MG63 (cell line): ENCODE measurements around the gene NFATC2IP. TPM values are rescaled to one million over a fixed set of nuclear protein-coding genes. Genes with fewer than 3 reads are reported as not detected.
A peak's percentile ranks its signal among the peaks of the same experiment; 100 is the strongest.
"Not testable (repeated sequence)": the region's sequence is repeated elsewhere in the genome, so short reads cannot be mapped to it uniquely, and the experiment has no call there.

ENCODE experiments used
- DNase-seq: peaks from one replicate; pipeline ENCODE4 v3.0.0-alpha.2; 2020
- H3K27me3 ChIP-seq: fragments of 250-450 bp; sonication (Bioruptor Pico); 2 replicates; pipeline ENCODE4 v1.5.1; 2020; ENCODE audit warnings: mild to moderate bottlenecking, moderate library complexity
- H3K36me3 ChIP-seq: fragments of 250-450 bp; sonication (Bioruptor Pico); 2 replicates; pipeline ENCODE4 v1.5.1; 2020; ENCODE audit warnings: mild to moderate bottlenecking, moderate library complexity
- H3K4me3 ChIP-seq: fragments of 250-450 bp; sonication (Bioruptor Pico); 2 replicates; pipeline ENCODE4 v1.5.1; 2020; ENCODE audit warnings: mild to moderate bottlenecking, moderate library complexity
- H3K9me3 ChIP-seq: fragments of 250-450 bp; sonication (Bioruptor Pico); 2 replicates; pipeline ENCODE4 v1.5.1; 2020; ENCODE audit warnings: mild to moderate bottlenecking, moderate library complexity
- total RNA-seq: library from RNA; depleted of rRNA; stranded (reverse); fragments of >200 nt; shearing (Covaris generic); gene quantifications from 2 replicates; pipeline ENCODE4 v1.2.3, GENCODE V29; 2014; ENCODE audit warnings: low replicate concordance; rRNA removed

The NFATC2IP gene
- total RNA-seq, 1 experiment from 2014 or later, result 21.3 TPM

DNA sequence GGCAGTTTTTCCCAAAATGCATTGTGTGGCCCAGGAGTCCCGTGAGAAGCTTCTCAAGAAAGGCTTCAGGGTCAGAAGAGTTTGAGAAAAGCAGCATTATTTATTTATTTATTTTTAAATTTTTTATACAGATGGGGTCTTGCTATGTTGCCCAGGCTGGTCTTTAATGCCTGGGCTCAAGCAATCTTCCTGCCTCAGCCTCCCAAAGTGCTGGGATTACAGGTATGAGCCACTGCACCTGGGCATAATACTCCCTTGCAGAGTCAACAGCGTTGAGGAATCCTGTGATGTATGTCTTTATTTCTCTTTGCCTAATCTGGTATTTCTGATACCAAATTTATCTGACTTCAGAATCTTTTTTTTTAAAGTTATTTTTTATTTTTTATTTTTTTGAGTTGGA, 49.3 kb downstream of the NFATC2IP start:
- H3K9me3 ChIP-seq, result no peaks in the 10 kb centered on the region
- H3K27me3 ChIP-seq, result no peaks in the 10 kb centered on the region; the same call in 1 of the 2 replicates
- H3K4me3 ChIP-seq, result no peak overlapping the region
- no peak for DNase-seq
- H3K36me3 ChIP-seq, result no peaks in the 10 kb centered on the region

DNA sequence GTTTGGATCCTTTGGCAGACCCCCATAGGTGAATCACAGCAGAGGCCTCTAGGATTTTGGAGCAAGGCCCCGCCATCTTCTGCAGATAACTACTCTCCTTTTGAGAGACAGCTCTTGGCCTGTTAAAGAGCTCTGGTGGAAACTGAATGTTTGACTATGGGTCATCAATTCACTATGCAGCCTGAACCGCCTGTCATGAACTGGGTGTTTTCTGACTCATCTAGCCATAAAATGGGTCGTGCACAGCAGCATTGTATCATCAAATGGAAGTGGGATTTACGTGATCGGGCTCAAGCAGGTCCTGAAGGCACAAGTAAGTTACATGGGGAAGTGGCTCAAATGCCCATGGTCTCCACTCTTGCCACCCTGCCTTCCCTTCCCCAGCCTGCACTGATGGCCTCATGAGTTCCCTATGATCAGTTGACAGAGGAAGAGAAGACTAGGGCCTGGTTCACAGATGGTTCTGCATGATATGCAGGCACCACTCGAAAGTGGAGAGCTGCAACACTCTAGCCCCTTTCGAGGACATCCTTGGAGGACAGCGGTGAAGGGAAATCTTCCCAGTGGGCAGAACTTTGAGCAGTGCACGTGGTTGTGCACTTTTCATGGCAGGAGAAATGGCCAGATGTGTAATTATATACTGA, 53.9 kb downstream of the NFATC2IP start:
- H3K36me3 ChIP-seq, H3K4me3 ChIP-seq, DNase-seq, H3K27me3 ChIP-seq, H3K9me3 ChIP-seq: not testable (repeated sequence)

DNA sequence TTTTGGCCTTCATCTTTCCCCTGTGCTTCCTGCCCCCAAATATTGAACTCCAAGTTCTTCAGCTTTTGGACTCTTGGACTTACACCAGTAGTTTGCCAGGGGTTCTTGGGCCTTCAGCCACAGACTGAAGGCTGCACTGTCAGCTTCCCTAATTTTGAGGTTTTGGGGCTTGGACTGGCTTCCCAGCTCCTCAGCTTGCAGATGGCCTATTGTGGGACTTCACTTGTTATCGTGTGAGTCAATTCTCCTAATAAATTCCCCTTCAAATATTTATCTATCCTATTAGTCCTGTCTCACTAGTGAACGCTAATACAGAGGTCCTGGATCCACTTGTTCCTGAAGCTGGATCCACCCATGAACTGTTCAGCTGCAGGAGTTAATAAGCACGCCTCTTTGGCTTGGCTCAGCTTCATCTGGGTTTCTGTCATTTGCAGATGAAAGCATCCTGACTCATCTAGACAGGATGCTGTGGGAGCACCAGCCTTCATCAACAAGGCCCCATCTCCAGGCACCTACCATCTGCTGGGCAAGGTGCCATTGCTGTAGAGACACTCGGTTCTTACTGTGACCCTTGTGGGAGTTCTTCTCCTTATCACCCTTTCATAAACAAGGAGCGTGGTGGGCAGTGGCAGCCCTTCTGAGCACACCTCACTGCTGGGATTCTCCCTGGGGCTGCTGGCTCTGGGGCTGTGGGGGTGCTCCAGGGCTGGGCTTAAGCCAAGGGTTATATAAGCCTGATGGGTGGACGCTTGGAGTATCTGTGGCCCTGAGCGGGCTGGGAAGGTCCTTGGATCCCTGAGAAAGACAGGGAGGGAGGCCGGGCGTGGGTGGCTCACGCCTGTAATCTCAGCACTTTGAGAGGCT, 57.2 kb downstream of the NFATC2IP start:
- Histone ChIP-seq H3K9me3 (no peaks in the 10 kb centered on the region), H3K4me3 (no peak overlapping the region), H3K27me3 (no peaks in the 10 kb centered on the region), H3K36me3 (no peaks in the 10 kb centered on the region)
- DNase-seq, result peak; percentile 79

DNA sequence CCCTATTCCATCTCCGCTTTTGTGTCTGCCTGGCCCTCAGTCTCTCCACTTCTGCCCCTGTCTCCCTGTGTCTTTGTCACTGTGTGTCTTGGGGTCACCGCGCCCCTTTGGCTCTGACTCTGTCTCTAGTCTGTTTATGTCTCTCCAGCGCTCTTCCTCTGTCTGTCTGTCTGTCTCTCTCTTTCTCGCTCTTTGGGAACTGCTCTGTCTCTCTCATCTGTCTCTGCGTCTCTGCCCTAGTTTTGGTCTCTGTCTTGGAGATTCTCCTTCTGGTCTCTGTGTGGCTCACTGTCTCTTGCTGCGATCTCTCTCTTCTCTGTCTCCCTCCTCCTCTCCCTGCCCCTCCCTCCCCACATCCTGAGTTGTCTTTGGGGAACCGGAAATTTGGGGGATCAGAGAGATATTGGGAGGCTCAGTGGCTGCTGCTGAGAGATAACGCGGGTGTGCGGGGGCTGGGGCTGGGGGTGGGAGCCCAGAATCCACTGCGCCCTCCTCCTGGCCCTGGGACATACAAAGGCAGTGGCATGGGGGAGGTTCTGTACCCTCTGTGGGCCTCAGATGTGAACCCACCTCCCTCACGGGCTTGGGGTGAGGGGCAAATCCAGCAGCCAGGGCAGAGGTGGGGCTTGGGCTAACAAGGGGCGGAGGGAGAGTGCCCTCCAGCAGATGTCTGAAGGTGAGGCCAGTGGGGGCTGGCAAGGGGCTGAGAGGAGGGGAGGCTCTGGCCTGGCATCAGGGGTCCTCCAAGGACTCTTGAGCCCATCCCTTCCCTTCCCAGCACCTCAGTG, 58.5 kb downstream of the NFATC2IP start:
- H3K9me3 ChIP-seq, result no peaks in the 10 kb centered on the region
- H3K4me3 ChIP-seq, result no peak overlapping the region
- H3K27me3 ChIP-seq, result no peaks in the 10 kb centered on the region
- DNase-seq, result no peak
- H3K36me3 ChIP-seq, result no peaks in the 10 kb centered on the region

DNA sequence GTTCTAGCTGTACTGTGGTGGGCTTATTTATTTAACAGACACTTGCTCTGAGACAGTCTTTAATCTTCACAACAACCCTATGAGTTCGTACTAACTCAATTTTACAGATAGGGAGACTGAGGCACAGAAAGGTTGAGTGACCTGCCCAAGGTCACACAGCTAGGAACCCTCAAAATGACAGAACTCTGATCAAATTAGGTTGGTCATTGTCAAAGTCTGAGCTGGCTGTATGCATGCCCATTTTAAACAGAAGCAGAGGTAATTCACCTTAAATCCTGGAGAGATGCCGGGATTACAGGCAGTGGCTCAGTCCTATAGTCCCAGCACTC, 59.1 kb downstream of the NFATC2IP start:
- no peaks in the 10 kb centered on the region for H3K36me3 ChIP-seq
- no peaks in the 10 kb centered on the region for H3K9me3 ChIP-seq
- H3K4me3 ChIP-seq, result no peak overlapping the region
- DNase-seq, result no peak
- no peaks in the 10 kb centered on the region for H3K27me3 ChIP-seq

DNA sequence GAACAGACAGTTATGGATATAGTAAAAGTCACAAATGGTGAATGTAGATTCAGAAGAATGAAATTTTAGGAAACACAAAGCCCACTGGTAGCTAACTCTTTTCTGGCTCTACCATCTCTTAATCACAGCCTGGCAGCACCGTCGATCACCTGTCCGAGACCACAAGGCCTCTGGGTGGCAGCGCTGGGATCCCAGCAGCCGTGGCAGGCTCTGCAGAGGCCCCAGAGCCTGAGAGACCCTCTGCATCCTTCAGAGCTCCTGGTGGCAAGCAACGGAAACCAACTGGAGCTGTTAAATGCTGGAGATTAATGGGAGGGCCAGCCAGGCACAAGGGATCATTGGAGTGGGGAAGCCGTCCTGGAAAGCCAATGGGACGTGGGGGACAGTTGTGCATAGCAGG, 60.4 kb downstream of the NFATC2IP start:
- Histone ChIP-seq H3K9me3 (no peaks in the 10 kb centered on the region), H3K27me3 (no peaks in the 10 kb centered on the region), H3K36me3 (no peaks in the 10 kb centered on the region), H3K4me3 (no peak overlapping the region)
- no peak for DNase-seq

DNA sequence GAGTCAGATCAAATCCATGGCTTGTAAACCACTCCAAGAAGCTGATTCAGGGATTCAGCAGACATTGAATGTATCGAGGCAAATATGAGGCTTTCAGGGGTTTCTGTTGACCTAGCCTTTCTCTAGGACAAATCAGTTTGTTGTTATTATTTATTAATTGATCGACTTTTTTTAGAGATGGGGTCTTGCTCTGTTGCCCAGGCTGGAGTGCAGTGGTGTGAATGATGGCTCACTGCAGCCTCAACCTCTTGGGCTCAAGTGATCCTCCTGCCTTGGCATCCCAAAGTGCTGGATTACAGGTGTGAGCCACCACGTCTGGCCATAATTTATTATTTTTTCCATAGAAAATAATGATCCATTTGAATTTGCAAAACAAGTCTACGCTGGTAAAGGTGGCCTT, 61.1 kb downstream of the NFATC2IP start:
- no peak overlapping the region for H3K4me3 ChIP-seq
- H3K9me3 ChIP-seq, result no peaks in the 10 kb centered on the region
- DNase-seq, result no peak
- no peaks in the 10 kb centered on the region for H3K36me3 ChIP-seq
- no peaks in the 10 kb centered on the region for H3K27me3 ChIP-seq

DNA sequence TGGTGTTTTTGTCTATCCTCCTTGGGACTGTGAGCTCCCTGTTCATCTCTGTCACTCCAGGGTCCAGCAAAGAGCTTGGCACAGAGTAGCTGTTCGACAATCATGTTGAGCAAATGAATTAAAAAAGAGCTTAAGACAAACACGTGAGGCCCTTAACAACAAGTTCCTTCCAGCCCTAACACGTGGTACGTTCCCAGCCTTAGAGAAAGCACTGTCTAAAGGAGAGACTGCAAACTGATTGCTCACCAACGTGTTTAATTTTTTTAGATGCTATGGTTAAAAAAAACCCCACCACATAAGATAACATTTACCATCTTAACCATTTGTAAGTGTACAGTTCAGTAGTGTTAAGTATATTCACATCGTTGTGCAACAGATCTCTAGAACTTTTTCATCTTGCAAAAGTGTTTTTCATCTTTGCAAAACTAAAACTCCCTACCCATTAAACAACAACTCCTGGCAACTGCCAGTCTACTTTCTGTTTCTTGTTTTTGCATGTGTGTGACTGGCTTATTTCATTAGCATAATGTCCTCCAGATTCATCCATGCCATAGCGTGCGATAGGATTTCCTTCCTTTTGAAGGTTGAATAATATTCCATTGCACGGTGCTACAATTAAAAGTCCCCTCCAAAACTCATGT, 62.3 kb downstream of the NFATC2IP start:
- no peaks in the 10 kb centered on the region for H3K36me3 ChIP-seq
- H3K27me3 ChIP-seq, result no peaks in the 10 kb centered on the region
- no peaks in the 10 kb centered on the region for H3K9me3 ChIP-seq
- DNase-seq, result no peak
- H3K4me3 ChIP-seq, result no peak overlapping the region

DNA sequence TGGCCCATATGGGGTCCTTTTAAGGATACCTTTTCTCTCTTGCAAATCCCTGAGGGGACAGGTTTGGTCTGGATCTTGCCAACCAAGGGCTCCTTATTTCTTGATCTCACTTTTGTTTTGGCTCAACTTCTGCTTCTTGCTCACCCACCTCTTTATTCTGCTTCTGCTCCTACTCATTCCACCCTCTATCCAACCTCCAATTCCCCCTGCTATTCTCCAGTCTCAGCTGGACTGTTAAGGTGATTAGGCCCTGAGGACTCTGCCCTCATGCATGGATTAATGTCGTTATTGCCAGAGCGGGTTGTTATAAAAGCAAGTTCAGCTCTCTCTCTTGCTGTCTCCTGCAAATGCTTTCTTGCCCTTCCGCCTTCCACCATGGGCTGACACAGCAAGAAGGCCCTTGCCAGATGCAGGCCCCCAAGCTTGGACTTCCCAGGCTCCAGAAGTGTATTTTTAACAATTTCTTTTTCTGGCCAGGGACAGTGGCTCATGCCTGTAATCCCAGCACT, 63.9 kb downstream of the NFATC2IP start:
- DNase-seq, result no peak
- Histone ChIP-seq H3K36me3 (no peaks in the 10 kb centered on the region), H3K9me3 (no peaks in the 10 kb centered on the region), H3K4me3 (no peak overlapping the region), H3K27me3 (no peaks in the 10 kb centered on the region)

Other genes with a start within 250 kb of the NFATC2IP start
- gene EIF3C, start 239.5 kb upstream of the NFATC2IP start, total RNA-seq, result 471 and 698 TPM in 2 replicates
- gene NPIPB9, start 199.2 kb upstream of the NFATC2IP start, total RNA-seq, result 0.46 TPM in 1 of 2 replicates, not detected in the other
- gene ATXN2L, start 127.9 kb upstream of the NFATC2IP start, total RNA-seq, result 17.3 and 18.7 TPM in 2 replicates
- gene TUFM, start 104.6 kb upstream of the NFATC2IP start, total RNA-seq, result 136 and 169 TPM in 2 replicates
- gene SH2B1, start 87.1 kb upstream of the NFATC2IP start, total RNA-seq, result 18.4 and 21.0 TPM in 2 replicates
- gene ATP2A1, start 72.4 kb upstream of the NFATC2IP start, total RNA-seq, result 0.10 TPM in 1 of 2 replicates, not detected in the other
- 75.5 and 86.2 TPM in 2 replicates for gene RABEP2, start 25.7 kb upstream of the NFATC2IP start, total RNA-seq
- gene CD19, start 19.0 kb upstream of the NFATC2IP start, total RNA-seq, result not detected in 2 replicates
- 35.5 and 37.5 TPM in 2 replicates for gene SPNS1, start 23.8 kb downstream of the NFATC2IP start, total RNA-seq
- gene LAT, start 34.1 kb downstream of the NFATC2IP start, total RNA-seq, result not detected in 2 replicates